GM18498 (cell line): ENCODE results near the gene WAS.

Experiments used
- ATAC-seq: cut with Tn5 transposase; IDR thresholded peaks from one replicate; pipeline ENCODE4 v1.9.1; 2021; ENCODE audit warnings: mild to moderate bottlenecking, moderate library complexity; ENCODE audit not compliant: unreplicated experiment

Gene WAS

DNA sequence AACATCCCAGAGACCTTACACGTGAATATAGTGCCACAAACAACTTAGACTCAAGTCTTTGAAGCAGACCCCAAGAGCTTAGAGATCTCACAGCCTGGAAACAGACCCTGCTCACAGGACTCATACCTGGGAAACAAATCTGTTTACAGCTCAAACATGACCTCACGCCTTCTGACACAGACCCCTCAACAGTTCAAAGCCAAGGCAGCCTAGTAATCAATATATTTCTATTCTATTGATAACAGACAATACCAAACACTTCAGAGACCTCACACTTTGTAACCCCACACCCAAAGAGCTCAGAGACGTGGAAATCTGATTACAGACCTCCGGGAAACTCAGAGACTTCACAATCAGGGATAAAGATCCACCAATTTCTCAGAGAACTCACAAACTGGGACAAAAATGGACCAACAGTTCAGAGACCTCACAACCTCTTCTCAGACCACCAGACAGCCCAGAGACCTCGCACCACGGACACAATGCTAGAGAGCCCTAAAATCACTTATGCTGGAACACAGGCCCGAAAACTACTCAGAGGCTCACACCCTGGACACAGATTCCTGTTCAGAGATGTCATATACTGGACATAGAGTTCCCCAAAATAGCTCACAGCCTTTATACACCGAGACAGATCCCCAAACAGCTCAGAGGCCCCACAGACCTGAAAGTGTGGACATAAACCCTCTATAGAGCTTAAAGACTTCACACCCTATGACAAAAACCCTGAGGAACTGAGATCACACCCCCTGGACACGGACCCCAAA, 27.7 kb downstream of the WAS start:
- ATAC-seq = no peak

DNA sequence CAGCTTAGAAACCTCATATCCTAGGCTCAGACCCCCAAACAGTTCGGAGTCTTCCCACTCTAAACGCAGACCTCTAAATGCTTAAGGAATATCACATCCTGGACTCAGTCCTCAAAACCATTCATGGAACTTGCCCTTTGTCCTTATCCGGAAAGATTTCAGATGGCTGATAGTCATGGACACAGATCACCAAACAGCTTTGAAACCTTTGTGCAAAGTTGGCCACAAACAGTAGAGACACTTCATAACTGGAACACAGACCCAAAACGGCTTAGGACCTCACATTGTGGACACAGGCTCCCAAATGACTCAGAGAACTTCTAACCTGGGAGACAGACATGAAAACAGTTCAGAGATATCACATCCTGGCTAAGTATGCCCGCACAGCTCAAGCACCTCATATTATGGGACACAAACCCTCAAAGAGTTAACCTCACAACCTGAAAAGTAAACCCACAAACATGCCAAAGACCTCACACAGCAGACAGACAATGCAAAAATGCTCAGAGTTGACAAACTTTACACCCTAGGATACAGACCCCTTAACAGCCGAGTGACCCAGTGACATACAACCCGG, 28.4 kb downstream of the WAS start:
- ATAC-seq = no peak

DNA sequence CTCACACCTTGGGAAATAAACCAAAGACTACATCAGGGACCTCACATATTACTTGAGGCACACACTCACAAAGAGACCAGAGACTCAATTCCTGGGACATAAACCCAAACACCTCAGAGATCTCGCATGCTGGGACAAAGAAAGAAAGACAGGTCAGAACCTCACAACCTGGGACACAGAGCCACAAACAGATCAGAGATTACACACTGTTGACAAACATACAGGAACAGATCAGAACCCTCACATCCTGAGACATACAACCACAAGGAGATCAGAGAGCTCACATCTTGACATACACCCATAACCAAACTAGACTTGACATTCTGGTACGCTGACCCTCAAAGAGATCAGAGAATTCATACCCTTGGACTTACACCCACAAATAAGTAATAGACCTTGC, 30.2 kb downstream of the WAS start:
- ATAC-seq = no peak

DNA sequence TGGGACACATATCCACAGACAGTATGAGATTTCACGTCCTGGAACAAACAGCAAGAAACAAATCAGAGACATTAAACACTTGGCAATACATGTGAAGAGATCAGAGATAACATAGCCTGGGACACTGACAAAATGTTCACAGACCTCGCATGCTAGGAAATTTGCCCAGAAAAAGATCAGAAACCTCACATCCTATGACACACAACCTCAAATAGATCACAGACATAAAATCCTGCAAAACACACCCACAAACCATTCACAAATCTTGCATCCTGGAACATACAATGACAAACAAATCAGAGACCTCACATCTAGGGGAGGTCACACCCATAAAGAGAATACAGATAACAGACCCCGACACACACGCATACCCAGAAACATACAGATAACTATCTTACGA, 31.0 kb downstream of the WAS start:
- ATAC-seq = no peak

DNA sequence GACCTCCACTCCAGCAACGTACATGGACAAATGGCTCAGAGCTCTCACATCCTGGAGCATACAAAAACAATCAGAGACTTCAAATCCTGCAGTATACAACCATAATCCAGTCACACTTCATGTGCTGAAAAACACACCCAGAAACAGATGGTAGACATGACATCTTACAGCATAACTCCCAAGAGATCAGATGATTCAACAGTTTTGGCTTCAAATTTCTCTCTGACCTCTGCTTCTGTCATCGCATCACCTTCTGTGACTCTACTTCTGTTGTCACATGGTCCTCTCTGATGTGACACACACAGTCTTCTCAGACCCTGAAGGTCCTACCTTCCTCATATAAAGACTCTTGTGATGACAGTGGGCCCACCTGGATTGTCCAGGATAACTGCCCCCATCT, 31.5 kb downstream of the WAS start:
- ATAC-seq = no peak

DNA sequence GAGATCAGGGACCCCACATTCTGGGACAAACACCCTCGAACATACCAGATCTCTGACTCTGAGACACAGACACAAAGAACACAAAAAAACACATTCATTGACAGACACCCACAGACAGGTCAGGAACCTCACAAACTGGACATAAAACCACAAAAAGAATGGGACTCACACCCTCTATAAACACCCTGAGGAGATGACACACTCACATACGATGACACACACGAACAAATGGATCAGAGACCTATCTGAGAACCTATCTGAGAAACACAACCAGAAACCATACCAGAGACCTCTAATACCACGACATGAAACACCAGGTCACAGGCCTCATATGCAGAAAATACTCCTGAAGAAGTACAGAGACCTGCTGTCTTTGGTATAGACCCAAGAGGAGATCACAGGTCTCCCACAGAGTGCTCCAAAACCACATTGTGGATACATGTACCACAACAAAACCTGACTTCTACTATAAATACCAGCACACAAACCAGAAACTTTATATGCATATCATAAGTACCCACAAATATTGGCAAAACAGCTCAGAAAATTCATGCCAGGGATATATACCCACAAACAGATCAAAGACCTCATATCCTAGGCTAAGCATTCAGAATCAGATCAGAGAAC, 32.4 kb downstream of the WAS start:
- ATAC-seq = no peak

DNA sequence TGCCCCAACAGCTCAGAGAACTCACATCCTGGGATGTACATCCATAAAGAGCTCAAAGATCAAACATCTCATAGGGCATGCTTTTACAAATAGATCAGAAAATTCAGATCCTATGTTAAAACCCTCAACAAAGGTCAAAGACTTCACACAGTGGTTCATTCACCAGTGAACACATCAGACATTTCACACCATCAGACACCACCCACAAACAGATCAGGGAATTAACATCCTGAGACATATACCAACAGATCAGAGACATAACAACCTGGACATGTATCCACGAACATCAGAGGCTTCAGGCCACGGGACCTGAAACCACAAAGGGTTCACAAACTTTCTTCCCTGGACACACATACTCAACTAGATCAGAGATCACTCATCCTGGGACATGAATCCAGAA, 36.4 kb downstream of the WAS start:
- ATAC-seq = no peak

DNA sequence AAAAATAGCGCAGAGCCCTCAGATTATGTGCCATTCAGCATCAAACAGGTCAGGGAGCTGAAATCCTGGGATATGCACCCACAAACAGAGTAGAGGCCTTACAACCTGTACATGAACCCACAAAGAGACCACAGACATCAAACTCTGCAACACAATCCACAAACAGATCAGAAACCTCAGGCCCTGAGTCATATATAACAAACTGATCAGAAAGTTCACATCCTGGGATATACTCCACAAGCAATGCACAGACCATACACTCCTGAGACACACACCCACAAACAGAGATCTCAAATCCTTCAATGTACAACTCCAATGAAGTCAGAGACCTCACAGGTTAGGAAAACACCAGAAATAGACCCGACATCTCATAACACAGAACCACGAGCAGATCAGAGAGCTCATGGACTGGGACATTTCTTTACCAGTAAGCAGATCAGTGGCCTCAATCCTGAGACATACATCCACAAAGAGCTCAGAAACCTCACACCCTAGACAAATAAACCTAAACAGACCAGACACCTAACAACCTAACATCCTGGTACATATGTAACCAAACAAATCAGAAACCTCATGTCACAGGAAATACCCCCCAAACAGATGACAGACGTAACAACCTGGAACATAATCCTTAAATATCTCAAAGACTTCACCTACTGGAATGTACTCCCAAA, 37.1 kb downstream of the WAS start:
- no peak for ATAC-seq

DNA sequence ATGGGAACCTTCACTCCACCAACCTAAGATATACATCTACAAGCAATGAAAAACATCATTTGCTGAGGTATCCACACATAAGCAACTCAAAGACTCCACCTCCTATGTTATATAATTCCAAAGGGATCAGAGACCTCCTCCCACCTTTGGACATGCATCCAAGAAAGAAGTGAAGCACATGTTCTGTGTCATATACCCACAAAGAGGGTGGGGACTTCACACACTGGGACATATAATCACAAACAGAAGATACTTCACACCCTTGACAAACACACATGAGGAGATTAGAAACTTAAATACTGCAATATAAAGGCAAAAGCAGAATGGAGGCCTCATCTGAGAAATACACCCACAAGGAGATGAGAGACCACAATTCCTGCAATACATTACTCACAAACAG, 38.3 kb downstream of the WAS start:
- no peak for ATAC-seq

DNA sequence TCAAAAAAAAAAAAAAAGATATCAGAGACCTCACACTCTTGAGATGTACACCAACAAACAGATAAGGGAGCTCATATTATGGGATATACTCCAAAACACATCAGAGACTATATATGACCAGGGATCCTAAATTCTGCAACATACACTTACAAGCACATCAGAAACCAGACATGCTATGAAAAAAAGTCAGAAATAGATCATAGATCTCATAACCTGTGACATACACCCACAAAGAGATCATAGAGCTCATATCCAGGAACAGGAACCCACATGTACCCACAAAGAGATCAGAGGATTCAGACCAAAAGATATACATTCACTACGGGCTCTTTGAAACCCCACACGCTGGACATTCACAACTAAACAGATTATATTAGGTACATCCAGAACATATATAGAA, 43.0 kb downstream of the WAS start:
- no peak for ATAC-seq

DNA sequence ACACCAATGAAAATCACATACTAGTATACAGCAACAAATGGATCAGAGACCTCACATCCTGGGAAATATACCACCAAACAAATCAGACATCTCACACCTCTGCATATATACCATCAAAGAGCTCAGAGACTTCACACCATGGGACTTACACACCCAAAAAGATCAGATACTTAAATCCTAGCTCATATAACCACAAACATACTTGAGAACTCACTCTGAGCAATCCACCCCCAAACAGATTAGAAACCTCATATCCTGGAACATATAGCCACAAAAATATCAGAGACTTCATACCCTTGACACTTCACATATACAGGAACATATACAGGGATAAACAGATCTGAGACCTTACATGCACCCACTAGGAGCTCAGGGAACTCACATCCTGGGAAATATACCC, 45.1 kb downstream of the WAS start:
- ATAC-seq = no peak

DNA sequence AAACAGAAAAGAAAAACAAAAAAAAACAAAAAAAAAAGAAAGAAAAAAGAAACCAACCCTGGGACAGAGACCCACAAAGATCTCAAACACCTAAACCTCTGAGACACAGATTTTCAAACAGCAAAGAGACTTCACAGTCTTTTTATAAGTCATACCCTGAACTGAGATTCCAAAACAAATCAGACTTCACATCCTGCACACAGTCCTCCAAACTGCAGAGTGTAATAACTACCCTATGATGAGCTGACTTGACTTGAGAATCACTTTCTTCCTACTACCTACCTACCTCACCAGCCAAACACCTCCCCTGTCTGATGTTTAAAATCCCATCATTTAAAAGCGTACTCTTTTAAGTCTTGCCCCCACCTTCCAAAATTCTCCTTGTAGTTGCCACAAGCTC, 52.7 kb downstream of the WAS start:
- no peak for ATAC-seq

DNA sequence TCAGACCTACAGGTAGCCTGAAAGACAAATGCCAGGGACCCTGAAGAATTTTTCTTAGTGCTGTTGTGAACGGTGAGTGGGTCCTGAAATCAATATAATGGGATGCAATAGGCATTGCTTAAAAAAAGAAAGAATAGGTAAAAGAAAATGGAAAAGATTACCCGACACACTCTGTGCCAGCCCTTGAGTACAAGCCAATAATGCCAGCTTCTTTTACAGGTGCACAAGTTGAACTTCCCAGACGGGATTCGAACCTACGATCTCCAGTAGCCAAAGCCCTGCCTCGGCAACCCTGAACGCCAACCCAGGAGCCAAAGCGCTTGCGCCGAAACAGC, 53.2 kb downstream of the WAS start:
- no peak for ATAC-seq

DNA sequence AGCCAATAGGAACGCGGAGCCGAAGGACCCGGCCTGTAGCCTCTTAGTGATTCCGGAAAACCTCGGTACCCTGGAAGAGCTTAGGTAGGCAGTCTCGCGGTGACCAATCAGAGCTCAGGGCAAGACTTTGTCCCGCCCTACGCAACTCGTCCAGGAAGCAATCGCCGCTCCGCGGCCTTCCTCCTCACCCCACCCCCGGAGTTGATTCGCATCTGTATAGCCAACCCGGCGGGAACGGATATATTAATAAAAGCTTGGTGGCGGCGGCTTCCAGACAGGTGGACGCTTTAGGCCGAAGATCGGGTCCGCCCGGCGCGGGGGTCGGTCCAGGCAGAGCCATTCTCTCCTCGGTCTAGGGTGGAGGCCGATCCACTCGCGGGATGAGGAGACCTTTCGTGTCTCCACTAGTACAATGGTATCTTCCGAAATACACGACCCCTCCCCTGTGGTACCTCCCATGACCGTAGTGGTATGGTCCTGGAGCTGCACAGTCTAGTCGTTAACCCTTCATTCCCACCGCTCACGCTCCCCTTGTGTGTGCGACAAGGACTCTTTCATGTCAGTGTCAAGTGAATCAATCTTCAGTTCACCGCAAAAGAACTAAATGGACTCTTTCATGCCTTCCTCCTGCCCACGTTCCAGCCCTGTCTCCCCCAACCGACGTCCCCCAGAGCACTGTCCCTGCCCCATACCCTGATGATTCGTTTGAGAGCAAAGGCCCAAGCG, 53.8 kb downstream of the WAS start:
- ATAC-seq = peak; percentile 98

DNA sequence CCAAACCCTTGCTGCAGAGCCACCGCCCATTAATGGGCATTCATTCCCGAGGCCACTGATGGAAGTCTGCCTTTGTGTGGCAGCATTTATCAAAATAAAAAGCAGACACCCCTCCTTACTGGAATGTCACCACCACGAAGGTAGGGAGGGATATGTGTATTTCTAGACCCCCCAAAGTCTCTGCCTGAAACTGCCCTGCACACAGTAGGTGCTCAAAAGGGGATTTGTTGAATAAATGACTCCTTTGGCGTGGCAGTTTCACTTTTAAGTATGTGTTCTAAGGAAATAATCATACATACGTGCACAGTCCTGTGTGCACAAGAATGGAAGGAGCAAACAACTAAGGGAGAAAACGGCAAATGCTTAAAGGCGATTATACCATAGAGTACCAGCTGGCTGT, 54.3 kb downstream of the WAS start:
- no peak for ATAC-seq
